Loucy (cell line): ENCODE data around the gene UBAC2.

Source experiments
- H2AFZ ChIP-seq: fragments of 200-600 bp; sonication (generic); 2 replicates; pipeline ENCODE4 v1.6.0; 2016; ENCODE audit warnings: antibody characterized with exemption, mild to moderate bottlenecking, low read length, moderate library complexity
- H3F3A ChIP-seq: fragments of 200-600 bp; 2 replicates; pipeline ENCODE4 v1.6.0; 2016; ENCODE audit warnings: antibody characterized with exemption, low read depth, mild to moderate bottlenecking
- H3K27me3 ChIP-seq: fragments of 200-600 bp; sonication (generic); 2 replicates; pipeline ENCODE4 v1.6.1; 2014; ENCODE audit warnings: low read length, mild to moderate bottlenecking; ENCODE audit not compliant: insufficient read depth, poor library complexity, severe bottlenecking
- H3K36me3 ChIP-seq: fragments of 200-600 bp; sonication (generic); 2 replicates; pipeline ENCODE4 v1.6.1; 2016; ENCODE audit warnings: low read length; ENCODE audit not compliant: insufficient read depth
- H3K4me1 ChIP-seq: fragments of 200-600 bp; sonication (generic); 2 replicates; pipeline ENCODE4 v1.5.1; 2014; ENCODE audit warnings: low read length, mild to moderate bottlenecking; ENCODE audit not compliant: insufficient read depth, poor library complexity, severe bottlenecking
- H3K4me2 ChIP-seq: fragments of 200-600 bp; sonication (generic); 2 replicates; pipeline ENCODE4 v1.6.0; 2014; ENCODE audit warnings: antibody characterized with exemption, low read length, low read depth, mild to moderate bottlenecking; ENCODE audit not compliant: poor library complexity, severe bottlenecking
- H3K4me3 ChIP-seq: fragments of 200-600 bp; sonication (generic); 2 replicates; pipeline ENCODE4 v1.5.1; 2014; ENCODE audit warnings: low read length, mild to moderate bottlenecking, mixed read lengths; ENCODE audit not compliant: poor library complexity, severe bottlenecking
- H3K79me2 ChIP-seq: fragments of 200-600 bp; sonication (generic); 2 replicates; pipeline ENCODE4 v1.6.1; 2014; ENCODE audit warnings: low read length; ENCODE audit not compliant: insufficient read depth
- H3K9ac ChIP-seq: fragments of 200-600 bp; sonication (generic); 2 replicates; pipeline ENCODE4 v1.6.0; 2014; ENCODE audit warnings: mild to moderate bottlenecking, low read depth, low read length, moderate library complexity; ENCODE audit not compliant: poor library complexity, severe bottlenecking
- H3K9me2 ChIP-seq: fragments of 200-600 bp; sonication (generic); replicated peaks from 2 replicates; pipeline ENCODE4 v1.6.1; 2016; ENCODE audit warnings: low read depth, low read length, mixed read lengths
- H3K9me3 ChIP-seq: fragments of 200-600 bp; sonication (generic); 2 replicates; pipeline ENCODE4 v1.6.1; 2014; ENCODE audit warnings: mild to moderate bottlenecking, antibody characterized with exemption, low read length, low read depth; ENCODE audit not compliant: insufficient read depth
- H4K20me1 ChIP-seq: fragments of 200-600 bp; sonication (generic); 2 replicates; pipeline ENCODE4 v1.6.0; 2014; ENCODE audit warnings: antibody characterized with exemption, low read length, mild to moderate bottlenecking; ENCODE audit not compliant: insufficient read depth, poor library complexity, severe bottlenecking
- EZH2phosphoT487 ChIP-seq: fragments of 200-600 bp; IDR thresholded peaks from 2 replicates; pipeline ENCODE4 v1.6.1; 2018; ENCODE audit warnings: antibody characterized with exemption, mild to moderate bottlenecking, moderate library complexity, borderline replicate concordance
- TF ChIP-seq, protein P1 (sequence below): fragments of 200-600 bp; sonication (generic); conservative IDR thresholded peaks from 2 replicates; pipeline ENCODE4 v1.5.1; 2014; ENCODE audit warnings: mild to moderate bottlenecking, antibody characterized with exemption, low read length

The UBAC2 gene, protein sequence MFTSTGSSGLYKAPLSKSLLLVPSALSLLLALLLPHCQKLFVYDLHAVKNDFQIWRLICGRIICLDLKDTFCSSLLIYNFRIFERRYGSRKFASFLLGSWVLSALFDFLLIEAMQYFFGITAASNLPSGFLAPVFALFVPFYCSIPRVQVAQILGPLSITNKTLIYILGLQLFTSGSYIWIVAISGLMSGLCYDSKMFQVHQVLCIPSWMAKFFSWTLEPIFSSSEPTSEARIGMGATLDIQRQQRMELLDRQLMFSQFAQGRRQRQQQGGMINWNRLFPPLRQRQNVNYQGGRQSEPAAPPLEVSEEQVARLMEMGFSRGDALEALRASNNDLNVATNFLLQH

DNA sequence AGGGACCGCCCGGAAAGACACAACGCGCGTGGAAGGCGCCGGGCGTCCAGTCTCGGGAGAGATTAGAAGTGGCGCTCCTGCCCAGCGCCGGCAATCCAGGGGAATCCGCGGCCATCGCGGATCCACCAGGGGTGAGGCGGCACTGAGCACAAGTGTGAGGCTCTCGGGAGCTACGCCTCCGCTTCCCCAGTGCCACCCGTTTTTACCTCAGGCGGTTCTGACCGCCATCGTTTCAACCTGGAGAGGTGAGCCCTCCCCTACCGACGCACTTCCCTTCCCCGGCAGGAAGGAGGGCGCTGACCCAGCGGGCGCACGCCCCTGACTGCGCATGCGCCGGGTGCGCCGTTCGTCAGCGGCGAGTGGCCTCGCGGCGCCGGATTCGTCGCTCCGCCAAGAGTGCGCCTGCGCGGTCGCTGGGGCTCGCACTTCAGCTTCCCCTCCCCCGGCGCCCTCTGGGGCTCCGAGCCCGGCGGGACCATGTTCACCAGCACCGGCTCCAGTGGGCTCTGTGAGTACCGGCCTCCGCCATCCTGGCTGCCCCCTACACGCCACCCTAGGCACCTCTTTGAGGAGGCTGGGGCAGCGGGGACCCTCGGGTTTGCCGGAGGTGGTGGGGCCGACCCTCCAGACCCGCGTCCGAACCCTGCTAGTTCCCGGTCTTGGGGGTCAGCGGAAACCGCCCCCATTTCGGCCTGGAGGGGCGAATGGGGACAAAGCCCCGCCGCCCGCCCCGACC, at the start of gene UBAC2:
UBAC2 (plus strand) TSS at position 423 of the 736 bp plus-strand sequence; CDS start at position 478, 55 bp downstream.
- H2AFZ ChIP-seq = peak within 1 kb of the TSS; percentile 88
- peak within 1 kb of the TSS; percentile 97 for H3K4me2 ChIP-seq
- TF ChIP-seq, protein P1, sequence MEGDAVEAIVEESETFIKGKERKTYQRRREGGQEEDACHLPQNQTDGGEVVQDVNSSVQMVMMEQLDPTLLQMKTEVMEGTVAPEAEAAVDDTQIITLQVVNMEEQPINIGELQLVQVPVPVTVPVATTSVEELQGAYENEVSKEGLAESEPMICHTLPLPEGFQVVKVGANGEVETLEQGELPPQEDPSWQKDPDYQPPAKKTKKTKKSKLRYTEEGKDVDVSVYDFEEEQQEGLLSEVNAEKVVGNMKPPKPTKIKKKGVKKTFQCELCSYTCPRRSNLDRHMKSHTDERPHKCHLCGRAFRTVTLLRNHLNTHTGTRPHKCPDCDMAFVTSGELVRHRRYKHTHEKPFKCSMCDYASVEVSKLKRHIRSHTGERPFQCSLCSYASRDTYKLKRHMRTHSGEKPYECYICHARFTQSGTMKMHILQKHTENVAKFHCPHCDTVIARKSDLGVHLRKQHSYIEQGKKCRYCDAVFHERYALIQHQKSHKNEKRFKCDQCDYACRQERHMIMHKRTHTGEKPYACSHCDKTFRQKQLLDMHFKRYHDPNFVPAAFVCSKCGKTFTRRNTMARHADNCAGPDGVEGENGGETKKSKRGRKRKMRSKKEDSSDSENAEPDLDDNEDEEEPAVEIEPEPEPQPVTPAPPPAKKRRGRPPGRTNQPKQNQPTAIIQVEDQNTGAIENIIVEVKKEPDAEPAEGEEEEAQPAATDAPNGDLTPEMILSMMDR = no peak
- no peak for TF ChIP-seq EZH2phosphoT487
- H3K4me3 ChIP-seq = peak within 1 kb of the TSS; percentile 82
- H3F3A ChIP-seq = no peaks in the 10 kb centered on the region
- peak within 1 kb of the TSS; percentile 96 for H3K9ac ChIP-seq
- H3K36me3 ChIP-seq = no peaks in the 10 kb centered on the region; the same call in 1 of the 2 replicates
- H3K79me2 ChIP-seq = peaks cover 67% of the 10 kb centered on the region
- H3K27me3 ChIP-seq = peaks cover 6% of the 10 kb centered on the region
- no peaks in the 10 kb centered on the region for H3K9me2 ChIP-seq
- peaks cover 39% of the 10 kb centered on the region for H3K4me1 ChIP-seq
- H3K9me3 ChIP-seq = no peaks in the 10 kb centered on the region
- peaks cover 35% of the 10 kb centered on the region for H4K20me1 ChIP-seq

DNA sequence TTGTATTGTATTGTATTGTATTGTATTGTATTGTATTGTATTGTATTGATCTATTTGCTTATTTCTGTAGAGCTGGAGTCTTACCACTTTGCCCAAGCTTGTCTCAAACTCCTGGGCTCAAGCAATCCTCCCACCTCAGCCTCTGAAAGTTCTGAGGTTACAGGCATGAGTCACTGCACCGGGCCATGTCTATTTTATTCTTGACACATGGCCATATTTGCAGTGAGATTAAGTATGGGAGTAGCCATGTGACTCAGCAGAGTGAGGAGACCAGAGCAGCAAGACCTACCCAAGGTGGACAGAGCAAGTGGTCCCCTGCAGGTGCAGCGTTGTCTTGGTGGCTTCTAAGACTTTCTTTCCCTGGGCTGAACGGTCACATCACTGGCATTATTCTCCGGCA, 49.1 kb upstream of the UBAC2 start:
- TF ChIP-seq EZH2phosphoT487 = no peak
- TF ChIP-seq, protein P1 = no peak
- Histone ChIP-seq H3K79me2 (no peaks in the 10 kb centered on the region), H2AFZ (no peak overlapping the region), H3F3A (no peaks in the 10 kb centered on the region), H3K9me3 (no peaks in the 10 kb centered on the region), H3K36me3 (no peaks in the 10 kb centered on the region), H3K4me3 (no peak overlapping the region), H3K27me3 (no peaks in the 10 kb centered on the region), H3K9me2 (no peaks in the 10 kb centered on the region), H3K4me1 (peaks cover 14% of the 10 kb centered on the region), H4K20me1 (no peaks in the 10 kb centered on the region), H3K9ac (no peak overlapping the region), H3K4me2 (no peak overlapping the region)

DNA sequence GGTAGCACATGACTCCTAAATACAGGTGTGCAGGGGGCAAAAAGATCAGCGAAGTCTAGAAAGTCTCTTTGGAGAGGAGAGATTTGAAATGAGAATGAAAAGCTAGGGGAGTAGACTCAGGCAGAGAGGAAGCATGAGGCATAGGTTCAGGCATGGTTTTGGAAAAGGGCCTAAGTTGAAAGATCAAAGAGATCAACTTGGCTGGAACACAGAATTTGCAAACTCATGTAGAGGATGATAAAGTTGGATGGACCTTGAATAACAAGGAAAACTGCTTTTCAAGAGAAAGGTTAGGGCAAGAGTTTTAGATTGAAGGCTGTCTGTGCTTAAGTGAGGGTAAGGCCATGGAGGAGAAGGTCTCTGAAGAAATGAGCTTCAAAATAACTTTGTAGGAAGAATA, 47.4 kb upstream of the UBAC2 start:
- H3K27me3 ChIP-seq = no peaks in the 10 kb centered on the region
- H3K4me2 ChIP-seq = no peak overlapping the region
- peak overlapping the region; percentile 25; the same call in 1 of the 2 replicates for H2AFZ ChIP-seq
- no peaks in the 10 kb centered on the region for H3K79me2 ChIP-seq
- no peaks in the 10 kb centered on the region for H3K9me3 ChIP-seq
- H3K9ac ChIP-seq = no peak overlapping the region
- H3K9me2 ChIP-seq = no peaks in the 10 kb centered on the region
- H3K4me1 ChIP-seq = peaks cover 14% of the 10 kb centered on the region
- TF ChIP-seq, protein P1 = no peak
- TF ChIP-seq EZH2phosphoT487 = no peak
- H3K36me3 ChIP-seq = no peaks in the 10 kb centered on the region
- no peaks in the 10 kb centered on the region for H3F3A ChIP-seq
- no peak overlapping the region for H3K4me3 ChIP-seq
- H4K20me1 ChIP-seq = no peaks in the 10 kb centered on the region
